Right ventricle myocardium inferior (tissue), 1 donor: ENCODE results near the gene RECQL5. TPM values are rescaled to one million over a fixed set of nuclear protein-coding genes. Genes with fewer than 3 reads are reported as not detected.

Experiments
- ATAC-seq: fragments of 200-7000 bp; cut with Tn5 transposase; one replicate; pipeline ENCODE4 v1.9.1; 2020; ENCODE audit warnings: mild to moderate bottlenecking, moderate library complexity
- DNase-seq: peaks from one replicate; pipeline ENCODE4 v3.0.0; 2021; ENCODE audit errors: missing footprints
- intact Hi-C: fragments of 100-400 bp; cut with DNase I; formaldehyde crosslinking; loops from one replicate; pipeline ENCODE4 v1.11.0; 2022
- long read RNA-seq: library from polyadenylated mRNA; unstranded; transcript quantifications from one replicate; pipeline ENCODE4 v2.0.0, GENCODE V29; 2021
- total RNA-seq: library from RNA; stranded (reverse); fragmentation: NEBNext Ultra II Directional; extraction: Animal tissue kit (Norgen Biotek cat#: 25700); gene quantifications from one replicate; pipeline ENCODE4 v1.2.1, GENCODE V29; 2021
- donor health status: DM: no; HTN: yes; CAD: no; lungs with severe emphysema.

The RECQL5 gene
- total RNA-seq = 15.9 TPM
- long read RNA-seq, partial matches to known transcripts = 3 of 8 reads
- long read RNA-seq, other reads (novel, unspliced or antisense) = 1 of 8 reads

- intact Hi-C loops = no loop called here
- DNase-seq (peak; percentile 99), ATAC-seq (peak; percentile 100)
Measured at GRCh38 chr17:75666959-75667790, at the start of gene RECQL5, which contains the start of gene SAP30BP. Gene RECQL5, minus strand, starts transcription at chr17:75667154. Its CDS starts 597 bp downstream, at chr17:75666557. Gene SAP30BP, plus strand, starts transcription at chr17:75667338. Its CDS starts 35 bp downstream, at chr17:75667373.

- ATAC-seq (no peak), DNase-seq (no peak)
- intact Hi-C loops = no loop called here
Measured at GRCh38 chr17:75712446-75712845, 45.5 kb upstream of the RECQL5 start.

DNA sequence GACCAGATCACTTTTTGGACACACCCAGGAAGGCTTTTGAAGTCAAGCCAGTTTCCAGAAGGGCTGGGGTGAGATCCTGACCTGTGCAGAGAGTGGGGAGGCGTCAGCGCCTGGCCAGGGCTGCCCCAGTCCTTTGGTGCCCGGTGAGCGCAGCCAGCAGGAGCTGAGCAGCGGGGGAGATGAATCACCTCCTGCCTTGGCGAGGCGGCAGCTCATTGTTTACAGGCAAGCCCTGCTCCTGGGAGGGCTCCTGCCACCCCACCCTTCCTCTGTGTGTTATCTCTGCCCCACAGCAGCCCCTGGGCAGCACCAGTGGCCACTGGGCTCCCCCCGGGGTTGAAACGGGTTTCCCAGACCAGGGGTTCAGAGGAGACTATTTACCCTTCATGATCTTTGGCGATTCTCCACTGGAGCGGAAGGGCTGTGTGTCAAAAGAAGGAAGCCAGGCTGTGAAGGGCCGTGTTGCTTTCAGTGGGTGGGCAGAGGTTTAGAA lies 40.2 kb upstream of the RECQL5 start:
- DNase-seq (peak; percentile 76), ATAC-seq (peak; percentile 38)
- intact Hi-C loops = no loop called here

DNA sequence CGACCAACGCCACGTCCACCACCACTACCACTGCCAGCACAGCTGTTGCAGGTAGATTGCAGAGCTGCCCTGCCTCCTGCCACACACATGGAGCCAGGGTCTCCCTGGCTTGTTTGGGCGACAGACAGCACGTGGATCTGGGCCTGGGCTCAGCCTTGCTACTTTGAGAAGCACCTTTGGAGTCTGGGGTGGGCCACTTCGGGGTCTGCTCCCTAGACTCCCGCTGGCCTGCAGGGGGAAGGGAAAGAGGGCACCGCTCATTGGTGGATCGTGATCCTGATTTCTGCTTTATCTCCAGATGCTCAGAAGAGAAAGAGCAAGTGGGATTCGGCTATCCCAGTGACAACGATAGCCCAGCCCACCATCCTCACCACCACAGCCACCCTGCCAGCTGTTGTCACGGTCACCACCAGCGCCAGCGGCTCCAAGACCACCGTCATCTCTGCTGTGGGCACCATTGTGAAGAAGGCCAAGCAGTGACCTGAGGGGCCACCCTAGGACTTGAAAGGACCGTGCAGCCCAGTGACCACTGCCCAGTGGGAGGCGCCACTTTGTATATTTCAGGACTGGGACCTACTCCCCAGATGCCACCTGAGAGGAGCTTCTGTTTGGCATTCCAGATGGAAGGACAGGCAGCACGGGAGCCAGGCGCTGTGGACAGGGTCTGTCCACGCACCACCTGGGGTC lies 39.2 kb upstream of the RECQL5 start:
- intact Hi-C loops = no loop called here
- ATAC-seq = no peak
- DNase-seq = peak; percentile 49

GRCh38 chr17:75704963-75705875 lies 38.3 kb upstream of the RECQL5 start:
- peak; percentile 63 for DNase-seq
- peak; percentile 66 for ATAC-seq
- intact Hi-C loops = no loop called here

DNA sequence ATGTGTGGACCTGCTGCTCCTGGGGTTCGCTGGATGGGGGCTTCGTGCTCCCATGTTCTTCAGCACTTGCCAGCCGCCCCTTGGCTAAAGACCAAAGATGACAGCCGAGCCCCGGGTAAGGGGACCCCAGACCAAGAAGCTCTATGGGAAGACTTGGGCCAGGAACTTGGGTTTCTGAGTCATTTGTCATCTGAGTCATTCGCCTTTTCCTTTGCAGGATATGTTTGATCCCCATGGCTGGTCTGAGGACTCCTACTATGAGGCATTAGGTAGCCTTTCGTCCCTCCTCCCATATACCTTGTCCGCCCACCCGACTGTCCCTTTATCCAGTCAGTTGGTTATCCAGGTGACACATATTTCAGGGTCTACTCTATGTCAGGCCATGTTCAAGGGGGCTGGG lies 36.6 kb upstream of the RECQL5 start:
- intact Hi-C loops = no loop called here
- no peak for ATAC-seq
- DNase-seq = peak; percentile 4

DNA sequence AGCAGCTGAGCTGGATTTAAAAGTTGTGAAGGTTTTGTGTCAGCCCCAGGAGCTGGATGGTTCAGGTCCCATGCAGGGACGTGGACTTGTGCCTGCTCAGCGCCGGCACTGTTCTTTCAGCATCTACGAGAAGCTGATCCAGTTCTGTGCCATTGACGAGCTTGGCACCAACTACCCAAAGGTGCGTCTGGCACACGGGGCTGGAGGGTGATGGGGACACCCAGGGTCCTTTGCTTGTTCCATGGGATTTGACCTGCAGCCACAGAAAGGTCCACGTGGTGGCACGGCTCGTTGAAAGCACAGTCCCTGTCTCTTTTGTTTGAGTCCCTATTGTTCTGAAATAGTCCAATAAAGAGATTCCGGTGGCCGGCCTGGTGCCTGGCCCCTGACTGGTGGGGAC lies 36.2 kb upstream of the RECQL5 start:
- intact Hi-C loops = no loop called here
- DNase-seq (no peak), ATAC-seq (no peak)

DNA sequence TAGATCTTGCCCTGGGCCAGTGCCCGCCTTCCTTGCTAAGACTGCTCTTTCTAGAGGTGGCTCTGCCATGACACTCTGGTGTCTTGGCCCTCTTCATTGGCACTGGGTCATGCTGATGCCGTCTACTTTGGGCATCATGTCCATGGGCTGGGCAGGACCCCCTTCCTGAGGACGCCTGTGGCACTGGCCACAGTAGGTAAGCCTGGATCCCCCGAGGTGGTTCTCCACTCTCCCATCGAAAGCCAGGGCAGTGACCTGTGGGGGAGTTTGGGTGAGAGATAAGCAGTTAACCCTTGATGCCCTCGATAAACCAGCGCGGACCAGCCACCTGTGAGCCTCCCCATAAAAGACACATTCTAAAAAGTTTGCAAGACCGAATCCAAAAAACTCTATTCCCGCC lies 34.3 kb upstream of the RECQL5 start:
- DNase-seq (peak; percentile 16), ATAC-seq (no peak)
- intact Hi-C loops = no loop called here

DNA sequence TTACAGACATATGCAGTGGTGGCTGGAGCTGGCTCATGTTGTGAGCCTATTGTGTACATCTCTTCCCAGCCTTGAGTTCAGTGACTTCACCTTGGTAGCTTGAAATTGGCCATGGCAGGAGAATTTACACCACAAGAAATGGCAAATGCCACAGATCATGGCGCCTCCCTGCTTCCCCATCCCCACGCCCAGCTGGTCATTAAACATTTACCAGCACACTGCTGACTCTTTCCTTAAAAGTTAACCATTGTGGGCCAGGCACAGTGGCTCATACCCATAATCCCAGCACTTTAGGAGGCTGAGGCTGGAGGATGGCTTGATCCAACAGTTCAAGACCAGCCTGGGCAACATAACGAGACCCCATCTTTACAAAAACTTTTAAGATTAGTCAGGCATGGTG lies 31.7 kb upstream of the RECQL5 start:
- intact Hi-C loops = no loop called here
- no peak for DNase-seq

GRCh38 chr17:75697651-75698291 lies 30.8 kb upstream of the RECQL5 start:
- DNase-seq (peak; percentile 54), ATAC-seq (peak; percentile 18)
- intact Hi-C loops = no loop called here

More for the DNA sequence above, 31.7 kb upstream of the RECQL5 start:
- no peak for ATAC-seq

DNA sequence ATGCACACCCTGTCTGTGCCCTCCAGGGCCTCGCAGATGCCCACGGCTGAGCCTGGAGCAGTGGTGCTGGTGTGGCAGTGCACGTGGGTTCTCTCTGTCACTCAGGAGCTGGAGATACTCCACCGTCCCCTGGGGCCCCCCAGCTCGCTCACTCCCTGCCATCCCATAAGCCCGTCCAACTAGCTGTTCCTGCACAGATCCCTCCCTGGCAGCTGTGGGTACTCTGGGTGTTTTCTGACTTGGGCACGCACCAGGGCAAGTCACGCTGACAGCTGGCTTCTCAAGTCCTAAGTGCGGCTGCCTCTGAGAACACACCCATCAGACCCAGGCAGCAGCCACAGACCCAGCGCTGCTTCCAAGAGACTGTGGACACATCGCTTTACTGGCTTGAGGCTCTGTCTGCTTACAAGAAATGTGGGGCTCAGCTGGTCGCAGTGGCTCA lies 28.9 kb upstream of the RECQL5 start:
- DNase-seq (no peak), ATAC-seq (peak; percentile 72)
- intact Hi-C loops = loop anchor here (2.0 kb wide), 1 partner anchor 61 kb away; no protein-coding TSS in a partner anchor

GRCh38 chr17:75695141-75695829 lies 28.3 kb upstream of the RECQL5 start:
- intact Hi-C loops = loop anchor here (2.0 kb wide), 1 partner anchor 60 kb away; no protein-coding TSS in a partner anchor
- ATAC-seq = no peak
- no peak for DNase-seq

GRCh38 chr17:75694536-75694935 lies 27.6 kb upstream of the RECQL5 start:
- ATAC-seq = no peak
- intact Hi-C loops = loop anchor here (2.0 kb wide), 1 partner anchor 60 kb away; no protein-coding TSS in a partner anchor
- no peak for DNase-seq

DNA sequence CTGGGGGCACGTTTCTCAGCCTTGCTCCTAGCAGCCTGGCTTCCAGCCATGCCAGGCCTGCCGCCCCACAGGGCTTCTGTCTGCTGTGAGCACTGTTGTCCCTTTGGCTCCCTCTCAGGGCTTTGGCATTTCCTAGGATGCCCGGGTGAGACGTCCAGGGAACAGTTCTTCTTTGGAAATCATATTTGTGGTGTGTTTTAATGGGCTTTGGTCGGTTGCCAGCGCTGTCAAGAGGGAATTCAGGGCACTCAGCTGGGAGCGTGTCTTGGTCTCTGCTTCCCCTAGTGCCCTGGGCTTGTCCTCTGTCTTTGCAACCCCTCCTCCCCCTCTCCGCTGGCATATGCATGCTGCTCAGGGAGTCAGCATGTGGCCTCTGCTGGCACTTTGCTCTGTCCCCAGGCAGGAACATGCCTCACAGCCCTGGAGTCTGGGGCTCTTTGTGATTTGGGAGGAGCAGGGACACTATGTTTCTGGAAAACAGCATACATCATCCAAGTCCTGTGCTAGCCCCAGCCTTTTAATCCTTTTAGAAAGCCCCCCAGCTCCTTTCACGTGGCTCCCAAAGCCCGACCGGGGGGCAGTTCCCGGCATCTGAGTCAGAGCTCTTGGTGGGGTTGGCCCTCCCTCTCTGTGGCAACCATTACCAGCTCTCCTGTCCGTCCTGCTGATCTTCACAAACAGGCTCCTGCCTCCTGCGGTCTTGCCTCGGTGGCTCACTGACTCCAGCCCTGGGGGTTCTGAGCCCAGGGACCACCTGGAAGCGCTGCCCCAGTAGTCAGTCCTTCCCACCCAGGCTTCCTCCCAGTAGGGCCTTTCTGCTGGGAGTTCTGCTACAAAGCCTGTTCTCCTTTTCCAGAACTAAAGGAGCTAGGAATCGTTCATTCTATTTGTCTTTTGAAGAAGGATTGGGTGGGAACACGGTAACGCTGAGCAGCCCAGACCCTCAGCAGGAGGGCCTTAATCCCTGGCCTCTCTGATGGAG lies 26.8 kb upstream of the RECQL5 start:
- intact Hi-C loops = loop anchor here (2.0 kb wide), 1 partner anchor 59 kb away; no protein-coding TSS in a partner anchor

DNA sequence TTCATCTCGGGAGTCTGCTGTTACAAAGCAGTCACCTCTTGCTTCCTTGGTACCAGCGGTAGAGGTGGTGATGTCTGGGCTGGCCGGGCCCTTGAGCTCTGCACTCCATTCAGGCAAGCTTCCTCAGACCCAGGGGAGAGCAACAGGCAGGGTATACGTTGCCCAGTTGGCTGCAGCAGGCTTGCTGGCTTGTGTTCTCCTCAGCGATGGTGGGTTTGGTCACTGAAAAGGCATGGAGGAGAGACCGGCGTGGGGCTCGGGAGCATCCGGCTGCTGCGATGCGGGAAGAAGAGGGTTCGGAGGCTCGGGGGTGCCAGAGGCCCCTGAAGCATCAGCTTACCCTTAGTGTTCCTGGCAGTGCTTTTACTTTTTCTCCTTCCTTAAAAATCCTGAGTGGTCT lies 26.0 kb upstream of the RECQL5 start:
- ATAC-seq = no peak
- DNase-seq = no peak
- intact Hi-C loops = no loop called here

More for the DNA sequence above, 26.8 kb upstream of the RECQL5 start:
- DNase-seq (peak; percentile 82), ATAC-seq (peak; percentile 82)
